Stimulated activated naive CD4-positive, alpha-beta T cell treated with Interleukin-2 at 50 U/mL for 16 hours (primary cell): ENCODE data around the gene VSIG10L.

Experiments used
- DNase-seq: peaks from one replicate; lab custom pipeline; 2025; lab: John Stamatoyannopoulos, UW

Gene VSIG10L

GRCh38 chr19:51365211-51365964 lies 23.4 kb upstream of the VSIG10L start:
- DNase-seq, result no peak

DNA sequence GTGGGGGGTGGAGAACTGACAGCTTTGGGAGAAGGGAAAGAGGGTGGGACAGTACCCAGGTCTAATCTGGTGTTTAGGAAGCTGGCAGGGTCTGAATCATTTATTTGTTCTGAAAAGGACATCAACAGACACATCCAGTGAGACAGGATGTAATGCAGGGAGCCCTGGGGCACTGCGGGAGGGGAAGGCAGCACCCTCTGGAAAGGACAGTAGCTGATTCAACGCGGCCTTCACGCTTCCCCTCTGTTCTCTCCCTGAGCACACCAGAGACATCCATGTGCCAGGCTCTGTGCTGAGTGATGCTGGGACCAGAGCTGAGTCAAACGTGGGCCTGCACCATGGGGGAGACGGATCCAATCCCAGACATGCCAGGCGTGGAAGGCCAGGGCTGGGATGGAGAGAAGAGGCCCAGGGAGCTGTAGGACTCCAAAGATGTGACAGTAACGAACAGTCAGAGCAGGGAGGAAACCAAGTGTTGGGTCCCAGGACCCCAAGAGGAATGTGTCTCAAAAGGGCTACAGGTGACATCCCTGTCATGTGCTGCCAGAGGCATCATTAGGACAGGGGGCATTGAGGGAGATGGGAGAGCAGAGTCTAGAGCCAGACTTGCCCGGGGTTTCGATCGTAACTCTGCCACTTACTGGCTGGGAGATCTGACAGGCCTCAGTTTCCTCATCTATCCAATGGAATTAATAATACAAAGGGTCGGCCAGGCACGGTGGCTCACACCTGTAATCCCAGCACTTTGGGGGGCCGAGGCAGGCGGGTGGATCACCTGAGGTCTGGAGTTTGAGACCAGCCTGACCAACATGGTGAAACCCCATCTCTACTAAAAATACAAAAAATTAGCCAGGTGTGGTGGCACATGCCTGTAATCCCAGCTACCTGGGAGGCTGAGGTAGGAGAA lies 22.5 kb upstream of the VSIG10L start:
- no peak for DNase-seq

DNA sequence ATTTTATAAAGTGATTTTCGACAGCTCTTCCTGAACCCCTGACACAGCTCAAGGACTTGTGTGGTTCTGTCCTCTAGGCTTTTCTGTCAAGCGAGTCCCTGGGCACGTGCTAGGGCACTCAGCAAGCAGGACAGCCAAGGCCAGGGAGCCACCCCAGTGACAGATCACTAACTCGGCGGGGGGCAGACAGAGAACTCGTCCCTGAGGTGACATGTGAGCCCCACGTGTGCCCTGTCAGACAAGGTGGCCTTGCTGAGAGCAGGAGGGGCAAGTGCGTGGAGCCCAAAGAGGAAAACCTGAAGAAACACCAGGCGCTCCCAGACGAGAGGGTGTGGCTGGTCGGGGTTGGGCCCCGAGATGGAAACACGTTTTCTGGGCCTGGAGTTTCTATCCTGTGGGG lies 19.3 kb upstream of the VSIG10L start:
- no peak for DNase-seq

GRCh38 chr19:51359294-51359693 lies 17.4 kb upstream of the VSIG10L start:
- no peak for DNase-seq

GRCh38 chr19:51357952-51358351 lies 16.0 kb upstream of the VSIG10L start:
- DNase-seq, result no peak

DNA sequence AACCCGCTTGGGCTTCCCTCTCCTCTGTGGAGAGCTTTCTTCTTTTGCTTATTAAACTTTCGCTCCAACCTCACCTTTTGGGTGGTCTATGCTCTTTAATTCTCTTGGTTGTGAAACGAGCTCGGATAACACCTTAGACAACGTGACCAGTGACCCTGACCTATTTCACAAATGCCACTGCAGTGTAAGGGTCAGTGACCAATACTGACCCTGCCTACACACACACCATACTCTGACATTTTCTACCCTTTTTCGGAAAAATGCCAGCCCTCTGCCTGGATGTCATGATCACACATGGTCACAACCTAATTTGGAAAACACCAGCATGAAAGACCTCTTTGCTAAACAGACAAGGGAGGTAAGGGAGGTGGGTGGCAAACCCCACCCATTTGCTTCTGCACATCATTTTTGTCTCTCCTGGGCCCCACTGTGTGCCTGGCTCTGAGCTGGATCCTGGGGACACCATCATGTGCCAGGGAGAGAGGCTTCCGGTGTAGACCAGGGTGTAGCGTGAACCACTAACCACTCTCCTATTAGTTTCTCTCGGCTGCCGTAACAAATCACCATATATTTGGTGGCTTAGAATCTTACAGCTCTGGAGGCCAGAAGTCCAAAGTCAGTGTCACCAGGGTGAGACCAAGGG lies 14.3 kb upstream of the VSIG10L start:
- no peak for DNase-seq

DNA sequence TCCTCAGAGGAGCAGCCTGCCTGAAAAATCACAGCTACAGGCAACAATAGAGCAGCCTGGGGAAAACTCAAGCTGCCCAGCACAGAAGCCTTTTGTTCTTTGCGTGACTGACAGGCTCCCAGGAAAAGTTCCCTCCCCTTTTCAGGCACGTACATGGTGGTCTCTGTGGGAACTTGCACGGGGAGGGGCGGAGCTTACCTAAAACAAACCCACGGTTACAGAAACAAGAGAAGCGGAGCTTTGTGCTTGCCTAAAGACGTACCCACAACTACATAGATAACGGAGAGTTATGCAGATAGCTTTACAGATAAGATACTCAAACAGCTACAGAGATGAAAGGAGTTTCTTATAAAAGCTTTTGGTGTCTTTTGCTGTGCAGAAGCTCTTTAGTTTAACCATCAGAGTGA lies 12.8 kb upstream of the VSIG10L start:
- DNase-seq, result no peak

DNA sequence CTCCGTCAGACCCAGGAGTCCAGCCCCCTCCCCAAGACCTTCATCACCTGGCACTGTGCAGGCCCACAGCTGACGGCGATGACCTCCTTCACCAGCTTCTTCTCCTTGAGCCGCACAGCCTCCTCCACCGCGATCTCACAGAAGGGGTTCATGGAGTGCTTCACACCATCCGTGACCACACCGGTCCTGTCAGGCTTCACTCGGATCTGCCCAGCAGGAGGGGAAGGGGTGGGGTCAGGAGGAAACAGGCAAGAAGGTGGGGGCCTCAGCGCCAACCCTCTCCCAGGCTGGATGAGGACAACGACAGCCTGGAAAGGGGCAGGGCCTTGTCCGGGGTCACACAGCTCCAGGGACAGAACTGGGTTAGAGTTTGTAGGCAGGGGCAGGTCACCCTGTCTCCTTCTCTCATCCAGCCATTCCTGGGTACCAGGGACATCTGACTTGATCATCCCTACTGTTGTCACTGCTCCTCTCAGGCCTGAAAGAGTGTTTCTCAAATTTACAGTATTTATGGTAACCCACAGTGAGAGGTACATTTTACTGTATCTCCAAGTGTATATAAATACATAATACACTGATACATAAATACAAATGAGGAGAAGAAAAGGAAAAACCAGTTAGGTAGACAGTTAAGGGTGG lies 12.3 kb upstream of the VSIG10L start:
- no peak for DNase-seq

DNA sequence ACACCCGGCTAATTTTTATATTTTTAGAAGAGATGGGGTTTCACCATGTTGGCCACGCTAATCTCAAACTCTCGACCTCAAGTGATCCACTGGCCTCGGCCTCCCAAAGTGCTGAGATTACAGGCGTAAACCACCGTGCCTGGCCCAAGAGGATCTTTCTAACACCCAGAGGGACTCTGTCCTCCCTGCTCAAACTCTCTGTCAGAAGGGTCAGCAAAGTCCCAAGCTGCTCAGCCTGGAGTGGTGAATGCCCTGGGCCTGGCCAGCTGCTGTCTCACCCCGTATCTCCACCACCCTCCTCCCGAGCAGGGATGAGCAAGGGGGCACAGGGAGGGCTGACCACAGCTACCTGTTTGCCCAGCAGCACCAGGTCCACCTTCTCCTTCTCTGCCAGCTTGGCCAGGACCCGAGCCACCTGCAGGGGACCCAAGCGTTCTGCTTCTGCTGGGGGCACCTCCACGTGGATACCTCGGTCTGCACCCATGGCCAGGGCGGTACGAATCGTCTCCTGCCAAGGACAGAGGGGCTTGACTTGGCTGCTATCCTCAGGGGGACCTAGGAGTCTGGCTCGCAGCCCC lies 10.9 kb upstream of the VSIG10L start:
- DNase-seq, result no peak

GRCh38 chr19:51351266-51351990 lies 9.5 kb upstream of the VSIG10L start:
- DNase-seq, result no peak

DNA sequence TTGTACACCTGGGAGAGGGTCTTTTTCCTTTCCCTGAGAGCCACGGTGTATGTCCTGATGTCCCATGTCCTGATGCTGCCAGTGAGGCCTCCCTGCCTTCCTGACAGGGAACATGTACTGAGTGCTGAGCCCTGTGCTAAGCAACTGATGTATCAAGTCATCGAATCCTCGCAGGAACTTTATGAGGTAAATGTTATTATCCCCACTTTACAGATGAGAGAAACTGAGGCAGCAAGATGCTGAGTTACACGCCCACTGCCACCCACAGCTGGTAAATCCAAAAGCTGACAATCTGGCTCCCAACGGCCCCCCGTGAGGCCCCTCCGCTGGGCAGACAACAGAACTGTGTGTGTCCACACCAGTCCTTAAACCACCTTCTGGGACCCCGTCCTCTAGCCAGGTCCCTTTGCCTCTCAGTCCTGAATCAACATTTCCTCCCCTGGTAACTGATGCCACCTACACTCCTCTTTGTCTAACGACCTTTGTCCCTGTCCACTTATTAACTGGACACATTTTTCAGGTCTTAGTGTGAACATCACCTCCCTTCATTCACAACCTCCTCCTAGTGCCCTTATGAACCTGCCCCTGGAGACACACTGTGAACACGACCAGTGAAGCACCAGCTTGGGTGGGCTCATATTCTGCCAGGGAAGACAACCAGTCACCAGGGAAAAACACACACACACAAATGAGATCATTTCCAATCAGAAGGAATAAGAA lies 5.4 kb upstream of the VSIG10L start:
- DNase-seq, result no peak

DNA sequence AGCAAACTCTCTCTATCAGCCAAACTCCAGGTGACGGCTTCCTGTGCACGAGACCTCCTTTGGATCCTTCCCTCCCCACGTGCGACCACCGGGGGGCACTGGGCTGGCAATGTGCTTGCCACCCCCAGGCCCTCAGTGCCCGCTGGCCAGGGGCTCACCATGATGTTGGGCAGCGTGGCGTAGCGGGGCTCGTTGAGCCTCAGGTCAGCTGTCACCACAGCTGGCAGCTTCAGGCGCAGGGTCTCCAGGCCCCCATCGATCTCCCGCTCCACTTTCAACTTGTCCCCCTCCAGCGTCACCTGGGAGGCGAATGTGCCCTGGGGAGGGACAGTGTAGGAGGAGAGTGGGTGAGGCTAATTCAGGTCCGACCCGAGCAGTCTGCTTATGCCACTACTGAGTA lies 4.8 kb upstream of the VSIG10L start:
- no peak for DNase-seq

DNA sequence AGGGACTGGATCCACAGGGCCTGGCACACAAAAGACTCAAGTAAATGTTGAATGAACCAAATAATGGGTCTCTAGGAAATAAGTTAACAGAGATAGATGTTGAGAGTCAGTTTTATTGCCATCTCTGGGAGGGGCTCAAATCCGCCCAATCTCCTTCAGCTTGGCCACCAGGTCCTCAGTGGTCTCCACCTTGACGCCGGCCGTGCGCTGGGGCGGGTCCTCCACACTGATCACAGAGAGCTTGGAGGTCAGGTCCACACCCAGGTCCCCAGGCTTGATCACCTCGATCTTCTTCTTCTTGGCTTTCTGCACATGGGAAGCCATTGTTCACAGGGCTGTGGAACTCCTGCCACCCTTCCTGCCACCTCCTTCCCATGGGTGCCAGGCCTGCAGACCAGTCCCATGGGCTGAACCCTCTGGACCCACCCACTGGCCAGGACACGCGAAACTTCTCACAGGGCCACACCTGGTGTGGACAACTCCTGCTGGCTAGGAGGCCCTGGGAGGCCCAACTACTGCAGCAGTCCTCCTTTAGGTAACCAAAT lies 3.2 kb upstream of the VSIG10L start:
- DNase-seq, result no peak

DNA sequence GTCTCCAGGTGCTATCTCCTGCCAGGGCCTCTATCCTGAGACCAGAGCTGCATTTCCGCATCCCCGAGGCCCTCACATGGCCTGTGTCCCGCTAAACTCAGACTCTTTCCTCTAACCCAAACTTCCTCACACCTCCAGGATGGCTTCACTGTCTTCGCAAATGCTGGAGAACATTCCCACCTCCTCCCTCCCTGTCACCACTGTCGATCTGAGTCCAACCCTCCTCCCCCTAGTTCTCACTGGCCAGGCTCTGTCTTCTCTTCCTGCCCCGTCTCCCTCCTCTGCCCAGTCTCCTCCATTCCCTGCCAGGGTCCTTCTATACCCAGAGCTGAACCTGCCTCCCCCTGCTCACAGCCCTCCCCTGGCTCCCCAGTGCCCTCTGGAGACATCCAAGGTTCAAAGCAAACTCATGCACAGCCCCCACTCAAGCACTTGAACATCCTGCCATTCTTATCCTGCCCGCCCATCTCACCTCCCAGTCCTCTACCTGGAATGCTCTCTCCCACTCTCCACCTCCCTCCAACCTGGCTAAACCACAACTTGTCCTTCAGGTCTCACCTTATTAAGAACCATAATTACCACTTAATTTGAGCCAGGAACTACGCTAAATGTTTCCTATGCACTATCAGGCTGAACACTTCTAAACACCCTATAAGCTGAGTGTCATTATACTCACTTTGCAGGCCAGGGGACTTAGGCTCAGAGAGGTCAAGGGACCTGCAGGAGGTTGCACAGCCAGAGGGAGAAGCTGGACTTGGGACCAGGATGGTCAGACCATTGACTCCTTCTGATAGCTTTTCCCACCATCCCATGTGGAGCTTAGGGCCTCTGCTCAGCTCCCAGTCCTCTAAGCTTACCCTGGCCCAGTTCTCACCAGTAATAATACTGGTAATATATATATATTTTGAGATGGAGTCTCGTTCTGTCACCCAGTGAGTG lies 961 bp upstream of the VSIG10L start:
- no peak for DNase-seq

DNA sequence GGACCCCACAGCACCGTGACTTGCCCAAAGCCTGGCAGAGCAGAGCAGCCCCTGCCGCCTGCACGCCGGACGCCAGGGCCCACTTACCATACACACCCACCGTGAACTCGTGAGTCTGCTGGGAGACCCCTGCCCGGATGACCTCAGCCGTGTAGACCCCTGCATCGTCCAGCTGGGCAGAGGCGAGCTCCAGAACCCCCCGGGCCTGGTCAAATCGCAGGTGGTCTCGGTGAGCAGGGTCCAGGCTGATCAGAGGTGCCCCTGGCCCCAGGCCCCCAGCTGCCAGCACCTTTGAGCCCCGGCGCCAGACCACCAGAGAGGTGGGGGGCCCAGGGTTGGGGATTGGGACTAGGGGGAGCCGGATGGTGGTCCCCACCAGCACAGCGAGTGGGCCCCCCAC lies 873 bp downstream of the VSIG10L start:
- DNase-seq, result no peak

- DNase-seq, result peak; percentile 92
Observed at GRCh38 chr19:51339687-51340656, 2.0 kb downstream of the VSIG10L start.

GRCh38 chr19:51339313-51339686 lies 2.6 kb downstream of the VSIG10L start:
- peak; percentile 54 for DNase-seq
